Measurements from ENCODE around the gene CCSER1. TPM values are rescaled to one million over a fixed set of nuclear protein-coding genes. Genes with fewer than 3 reads are reported as not detected.

CCSER1 gene
- total and polyA plus RNA-seq, 8 donors: 2.0 to 9.0 (median 4.2) TPM

- no peaks in the 10 kb centered on the region for H3K9me3 ChIP-seq
- H3K27ac ChIP-seq: no peak overlapping the region
- TF ChIP-seq, protein P1, sequence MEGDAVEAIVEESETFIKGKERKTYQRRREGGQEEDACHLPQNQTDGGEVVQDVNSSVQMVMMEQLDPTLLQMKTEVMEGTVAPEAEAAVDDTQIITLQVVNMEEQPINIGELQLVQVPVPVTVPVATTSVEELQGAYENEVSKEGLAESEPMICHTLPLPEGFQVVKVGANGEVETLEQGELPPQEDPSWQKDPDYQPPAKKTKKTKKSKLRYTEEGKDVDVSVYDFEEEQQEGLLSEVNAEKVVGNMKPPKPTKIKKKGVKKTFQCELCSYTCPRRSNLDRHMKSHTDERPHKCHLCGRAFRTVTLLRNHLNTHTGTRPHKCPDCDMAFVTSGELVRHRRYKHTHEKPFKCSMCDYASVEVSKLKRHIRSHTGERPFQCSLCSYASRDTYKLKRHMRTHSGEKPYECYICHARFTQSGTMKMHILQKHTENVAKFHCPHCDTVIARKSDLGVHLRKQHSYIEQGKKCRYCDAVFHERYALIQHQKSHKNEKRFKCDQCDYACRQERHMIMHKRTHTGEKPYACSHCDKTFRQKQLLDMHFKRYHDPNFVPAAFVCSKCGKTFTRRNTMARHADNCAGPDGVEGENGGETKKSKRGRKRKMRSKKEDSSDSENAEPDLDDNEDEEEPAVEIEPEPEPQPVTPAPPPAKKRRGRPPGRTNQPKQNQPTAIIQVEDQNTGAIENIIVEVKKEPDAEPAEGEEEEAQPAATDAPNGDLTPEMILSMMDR (IDR thresholded peaks at IDR 0.05): no peak
- no peaks in the 10 kb centered on the region for H3K36me3 ChIP-seq
- no peak overlapping the region for H3K4me3 ChIP-seq
- no peak for DNase-seq
- ATAC-seq: no peak
- intact Hi-C loops (cut with DNase I): no loop called here
- H3K4me1 ChIP-seq: no peaks in the 10 kb centered on the region
- H3K27me3 ChIP-seq: no peaks in the 10 kb centered on the region
These were observed 58.2 kb downstream of the CCSER1 start for GRCh38 chr4:90185416-90185815.

DNA sequence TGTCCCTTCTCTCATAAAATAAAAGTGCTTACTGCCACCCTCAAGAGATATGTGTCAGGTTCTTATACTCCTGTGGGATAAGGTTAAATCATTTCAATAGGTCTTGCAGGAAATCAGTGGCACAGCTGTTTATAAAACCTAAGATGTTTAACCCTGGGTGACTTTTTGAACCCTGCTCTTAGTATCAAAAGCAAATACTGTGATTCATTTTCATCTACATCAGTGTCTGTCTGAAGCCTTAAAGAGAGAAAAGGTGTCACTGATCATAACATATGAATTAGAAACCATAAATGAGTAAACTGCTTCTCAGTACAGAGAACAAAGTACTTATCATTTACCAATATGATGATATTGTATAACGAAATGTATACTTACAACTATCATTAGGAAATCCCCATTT, 59.0 kb downstream of the CCSER1 start:
- H3K27me3 ChIP-seq: no peaks in the 10 kb centered on the region
- TF ChIP-seq, protein P1 (IDR thresholded peaks at IDR 0.05): no peak
- intact Hi-C loops (cut with DNase I): no loop called here

GRCh38 chr4:90187148-90187884, 60.1 kb downstream of the CCSER1 start:
- Histone ChIP-seq H3K36me3 (no peaks in the 10 kb centered on the region), H3K27me3 (no peaks in the 10 kb centered on the region), H3K4me1 (no peaks in the 10 kb centered on the region), H3K9me3 (no peaks in the 10 kb centered on the region), H3K27ac (no peak overlapping the region), H3K4me3 (no peak overlapping the region)
- intact Hi-C loops (cut with DNase I): no loop called here
- DNase-seq: no peak
- TF ChIP-seq, protein P1 (IDR thresholded peaks at IDR 0.05): no peak
- ATAC-seq: no peak

More for the DNA sequence above, 59.0 kb downstream of the CCSER1 start:
- DNase-seq (no peak), ATAC-seq (no peak)
- Histone ChIP-seq H3K4me3 (no peak overlapping the region), H3K27ac (no peak overlapping the region), H3K36me3 (no peaks in the 10 kb centered on the region), H3K9me3 (no peaks in the 10 kb centered on the region), H3K4me1 (no peaks in the 10 kb centered on the region)

DNA sequence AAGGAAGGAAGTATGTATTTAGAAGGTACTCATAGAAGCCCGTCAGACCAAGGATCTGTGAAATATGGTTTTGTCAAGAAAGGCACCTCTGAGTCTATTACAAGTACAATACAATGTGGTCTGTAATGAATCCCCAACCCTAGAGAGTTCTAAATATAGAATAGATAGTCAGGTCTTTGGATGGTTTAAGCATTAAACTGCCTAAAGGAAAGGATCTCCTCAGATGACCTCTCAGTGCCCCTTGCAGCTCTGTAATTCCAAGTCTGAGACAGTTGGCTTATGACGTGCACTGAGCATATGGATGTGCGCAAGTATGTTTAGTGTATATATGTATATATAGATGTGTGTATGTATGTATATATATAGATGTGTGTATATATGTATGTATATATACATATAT, 62.0 kb downstream of the CCSER1 start:
- no peak for ATAC-seq
- intact Hi-C loops (cut with DNase I): no loop called here
- DNase-seq: no peak
- no peak overlapping the region for H3K27ac ChIP-seq
- H3K9me3 ChIP-seq: no peaks in the 10 kb centered on the region
- no peaks in the 10 kb centered on the region for H3K4me1 ChIP-seq
- TF ChIP-seq, protein P1 (IDR thresholded peaks at IDR 0.05): no peak
- H3K36me3 ChIP-seq: no peaks in the 10 kb centered on the region
- no peaks in the 10 kb centered on the region for H3K27me3 ChIP-seq
- H3K4me3 ChIP-seq: no peak overlapping the region

DNA sequence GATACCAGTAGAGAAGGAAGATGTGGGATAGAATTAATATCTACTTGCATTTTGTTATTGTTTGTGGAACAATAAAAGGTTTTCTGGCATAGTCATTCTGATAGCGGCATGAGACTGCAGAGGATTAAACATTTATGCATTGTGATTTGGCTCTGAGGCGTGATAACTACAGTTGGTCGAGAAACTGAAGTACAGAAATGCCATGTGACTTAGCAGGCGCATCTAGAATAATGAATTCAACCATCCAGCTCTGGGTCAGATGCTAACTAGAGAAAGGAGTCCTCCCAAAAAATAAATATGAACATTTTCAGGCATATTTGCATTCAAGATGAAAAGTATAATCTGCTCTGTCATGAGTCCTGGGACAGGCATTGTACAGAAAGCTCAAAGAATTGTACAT, 62.8 kb downstream of the CCSER1 start:
- ATAC-seq (no peak), DNase-seq (no peak)
- Histone ChIP-seq H3K4me1 (no peaks in the 10 kb centered on the region), H3K36me3 (no peaks in the 10 kb centered on the region), H3K27me3 (no peaks in the 10 kb centered on the region), H3K27ac (no peak overlapping the region), H3K4me3 (no peak overlapping the region), H3K9me3 (no peaks in the 10 kb centered on the region)
- intact Hi-C loops (cut with DNase I): no loop called here
- TF ChIP-seq, protein P1 (IDR thresholded peaks at IDR 0.05): no peak
